ENCODE results near the gene CTNND1. TPM values are rescaled to one million over a fixed set of nuclear protein-coding genes. Genes with fewer than 3 reads are reported as not detected.

CTNND1 gene
- total RNA-seq, 2 donors from 2014 or later: 95.3 to 119 TPM

- DNase-seq (ENCODE audit: low spot score) (no peak), ATAC-seq (ENCODE audit: insufficient number of reproducible peaks, low FRiP score, low read depth) (no peak)
- Histone ChIP-seq H3K27ac (no peak overlapping the region), H3K36me3 (no peaks in the 10 kb centered on the region), H3K4me1 (ENCODE audit: control insufficient read depth in 1 of 2, low read depth in 2 of 2) (no peaks in the 10 kb centered on the region), H3K9me3 (no peaks in the 10 kb centered on the region), H3K4me3 (no peak overlapping the region), H3K27me3 (replicated peaks; ENCODE audit: insufficient read depth) (no peaks in the 10 kb centered on the region)
- no peak for TF ChIP-seq CTCF (IDR thresholded peaks at IDR 0.05)
Observed at GRCh38 chr11:57751176-57751575, 10.4 kb upstream of the CTNND1 start.

GRCh38 chr11:57751676-57752253 is 9.8 kb upstream of the CTNND1 start, which contains the start of gene BTBD18:
Gene BTBD18, minus strand, starts transcription at chr11:57751819. Its CDS starts 631 bp downstream, at chr11:57751188.
- Histone ChIP-seq H3K9me3 (no peaks in the 10 kb centered on the region), H3K4me1 (ENCODE audit: control insufficient read depth in 1 of 2, low read depth in 2 of 2) (no peaks in the 10 kb centered on the region), H3K27me3 (replicated peaks; ENCODE audit: insufficient read depth) (no peaks in the 10 kb centered on the region), H3K4me3 (no peak within 1 kb of the TSS), H3K36me3 (no peaks in the 10 kb centered on the region), H3K27ac (no peak within 1 kb of the TSS)
- TF ChIP-seq CTCF (IDR thresholded peaks at IDR 0.05): no peak
- ATAC-seq (ENCODE audit: insufficient number of reproducible peaks, low FRiP score, low read depth) (no peak), DNase-seq (ENCODE audit: low spot score) (no peak)

- no peaks in the 10 kb centered on the region for H3K27me3 ChIP-seq (replicated peaks; ENCODE audit: insufficient read depth)
- H3K27ac ChIP-seq: no peak overlapping the region
- H3K9me3 ChIP-seq: no peaks in the 10 kb centered on the region
- H3K4me1 ChIP-seq (ENCODE audit: control insufficient read depth in 1 of 2, low read depth in 2 of 2): no peaks in the 10 kb centered on the region
- TF ChIP-seq CTCF (IDR thresholded peaks at IDR 0.05): no peak
- H3K36me3 ChIP-seq: no peaks in the 10 kb centered on the region
- ATAC-seq (ENCODE audit: insufficient number of reproducible peaks, low FRiP score, low read depth): no peak
- no peak overlapping the region for H3K4me3 ChIP-seq
- DNase-seq (ENCODE audit: low spot score): no peak
Observed at GRCh38 chr11:57752954-57753353, 8.6 kb upstream of the CTNND1 start.

GRCh38 chr11:57758174-57758573 is 3.4 kb upstream of the CTNND1 start:
- no peaks in the 10 kb centered on the region for H3K36me3 ChIP-seq
- no peaks in the 10 kb centered on the region for H3K4me1 ChIP-seq (ENCODE audit: control insufficient read depth in 1 of 2, low read depth in 2 of 2)
- no peak for TF ChIP-seq CTCF (IDR thresholded peaks at IDR 0.05)
- no peak overlapping the region for H3K4me3 ChIP-seq
- no peak for ATAC-seq (ENCODE audit: insufficient number of reproducible peaks, low FRiP score, low read depth)
- no peaks in the 10 kb centered on the region for H3K9me3 ChIP-seq
- no peak for DNase-seq (ENCODE audit: low spot score)
- H3K27me3 ChIP-seq (replicated peaks; ENCODE audit: insufficient read depth): no peaks in the 10 kb centered on the region
- no peak overlapping the region for H3K27ac ChIP-seq

GRCh38 chr11:57762235-57762861 is 746 bp downstream of the CTNND1 start:
- no peak for DNase-seq (ENCODE audit: low spot score)
- Histone ChIP-seq H3K4me1 (ENCODE audit: control insufficient read depth in 1 of 2, low read depth in 2 of 2) (peaks cover 19 to 34% of the 10 kb centered on the region in 2 donors), H3K27ac (peak overlapping the region; percentile 80 to 88), H3K27me3 (replicated peaks; ENCODE audit: insufficient read depth) (no peaks in the 10 kb centered on the region), H3K9me3 (no peaks in the 10 kb centered on the region), H3K4me3 (peak overlapping the region; percentile 86), H3K36me3 (no peaks in the 10 kb centered on the region)
- no peak for TF ChIP-seq CTCF (IDR thresholded peaks at IDR 0.05)
- no peak for ATAC-seq (ENCODE audit: insufficient number of reproducible peaks, low FRiP score, low read depth)
